ENCODE results near the gene CACNA1B.

DNA sequence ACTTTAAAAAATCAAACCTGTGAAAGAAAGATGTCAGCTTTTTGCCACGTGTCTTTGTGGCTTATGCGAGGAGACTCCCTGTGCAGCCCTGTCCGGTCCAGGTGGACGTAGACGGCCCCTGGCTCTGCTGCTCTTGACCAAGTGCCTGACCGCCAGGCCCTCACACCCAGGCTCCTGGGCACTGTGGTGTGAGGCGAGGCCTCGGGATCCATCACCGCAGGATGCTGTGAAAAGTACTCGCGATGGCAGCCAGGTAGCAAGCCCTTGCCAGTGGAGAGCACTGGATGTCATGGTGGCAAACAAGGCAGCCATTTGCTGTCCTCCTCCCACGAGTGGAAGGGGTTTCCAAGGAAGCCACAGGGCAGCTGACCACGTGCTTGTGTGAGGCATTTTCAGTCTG, 245.1 kb downstream of the CACNA1B start:
- TF ChIP-seq, protein P1, sequence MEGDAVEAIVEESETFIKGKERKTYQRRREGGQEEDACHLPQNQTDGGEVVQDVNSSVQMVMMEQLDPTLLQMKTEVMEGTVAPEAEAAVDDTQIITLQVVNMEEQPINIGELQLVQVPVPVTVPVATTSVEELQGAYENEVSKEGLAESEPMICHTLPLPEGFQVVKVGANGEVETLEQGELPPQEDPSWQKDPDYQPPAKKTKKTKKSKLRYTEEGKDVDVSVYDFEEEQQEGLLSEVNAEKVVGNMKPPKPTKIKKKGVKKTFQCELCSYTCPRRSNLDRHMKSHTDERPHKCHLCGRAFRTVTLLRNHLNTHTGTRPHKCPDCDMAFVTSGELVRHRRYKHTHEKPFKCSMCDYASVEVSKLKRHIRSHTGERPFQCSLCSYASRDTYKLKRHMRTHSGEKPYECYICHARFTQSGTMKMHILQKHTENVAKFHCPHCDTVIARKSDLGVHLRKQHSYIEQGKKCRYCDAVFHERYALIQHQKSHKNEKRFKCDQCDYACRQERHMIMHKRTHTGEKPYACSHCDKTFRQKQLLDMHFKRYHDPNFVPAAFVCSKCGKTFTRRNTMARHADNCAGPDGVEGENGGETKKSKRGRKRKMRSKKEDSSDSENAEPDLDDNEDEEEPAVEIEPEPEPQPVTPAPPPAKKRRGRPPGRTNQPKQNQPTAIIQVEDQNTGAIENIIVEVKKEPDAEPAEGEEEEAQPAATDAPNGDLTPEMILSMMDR (IDR thresholded peaks at IDR 0.05) = no peak
- TF ChIP-seq POLR2A (IDR thresholded peaks at IDR 0.05) (no peak), EP300 (IDR thresholded peaks at IDR 0.05) (no peak)
